Islet precursor cell (in vitro differentiated cells): ENCODE measurements around the gene HOMER2.
A peak's percentile ranks its signal among the peaks of the same experiment; 100 is the strongest.
"Not testable (repeated sequence)": the region's sequence is repeated elsewhere in the genome, so short reads cannot be mapped to it uniquely, and the experiment has no call there.

Experiments used
- DNase-seq: peaks from one replicate; pipeline ENCODE4 v3.0.0-alpha.2; 2018

Gene HOMER2

GRCh38 chr15:82963471-82964341, 11.2 kb upstream of the HOMER2 start:
- no peak for DNase-seq

GRCh38 chr15:82960766-82961165, 8.2 kb upstream of the HOMER2 start:
- DNase-seq, result no peak

- DNase-seq, result no peak
Observed at GRCh38 chr15:82959423-82959822, 6.9 kb upstream of the HOMER2 start.

- no peak for DNase-seq
Observed at GRCh38 chr15:82958638-82959037, 6.1 kb upstream of the HOMER2 start.

GRCh38 chr15:82951472-82952157, 905 bp downstream of the HOMER2 start:
- DNase-seq, result no peak

GRCh38 chr15:82950746-82951370, 1.7 kb downstream of the HOMER2 start:
- DNase-seq, result no peak

- no peak for DNase-seq
Observed at GRCh38 chr15:82950295-82950694, 2.2 kb downstream of the HOMER2 start.

- no peak for DNase-seq
Observed at GRCh38 chr15:82946155-82946701, 6.3 kb downstream of the HOMER2 start.

GRCh38 chr15:82945326-82945725, 7.2 kb downstream of the HOMER2 start:
- DNase-seq, result no peak

GRCh38 chr15:82944821-82945220, 7.7 kb downstream of the HOMER2 start:
- DNase-seq, result no peak

GRCh38 chr15:82944056-82944455, 8.5 kb downstream of the HOMER2 start:
- DNase-seq, result no peak

- no peak for DNase-seq
Observed at GRCh38 chr15:82943176-82943575, 9.3 kb downstream of the HOMER2 start.

GRCh38 chr15:82942691-82943090, 9.8 kb downstream of the HOMER2 start:
- peak; percentile 86 for DNase-seq

- DNase-seq, result not testable (repeated sequence)
Observed at GRCh38 chr15:82939678-82940077, 12.8 kb downstream of the HOMER2 start.

GRCh38 chr15:82937712-82938058, 14.8 kb downstream of the HOMER2 start:
- no peak for DNase-seq

GRCh38 chr15:82936966-82937711, 15.4 kb downstream of the HOMER2 start:
- no peak for DNase-seq

- no peak for DNase-seq
Observed at GRCh38 chr15:82935382-82935781, 17.1 kb downstream of the HOMER2 start.

GRCh38 chr15:82934100-82934880, 18.2 kb downstream of the HOMER2 start:
- no peak for DNase-seq

- DNase-seq, result no peak
Observed at GRCh38 chr15:82933576-82933975, 18.9 kb downstream of the HOMER2 start.

- DNase-seq, result no peak
Observed at GRCh38 chr15:82931221-82931620, 21.3 kb downstream of the HOMER2 start.

- DNase-seq, result no peak
Observed at GRCh38 chr15:82930461-82930860, 22.1 kb downstream of the HOMER2 start.

GRCh38 chr15:82928711-82929110, 23.8 kb downstream of the HOMER2 start:
- no peak for DNase-seq
